ENCODE measurements around the gene PDZD2.

The PDZD2 gene

DNA sequence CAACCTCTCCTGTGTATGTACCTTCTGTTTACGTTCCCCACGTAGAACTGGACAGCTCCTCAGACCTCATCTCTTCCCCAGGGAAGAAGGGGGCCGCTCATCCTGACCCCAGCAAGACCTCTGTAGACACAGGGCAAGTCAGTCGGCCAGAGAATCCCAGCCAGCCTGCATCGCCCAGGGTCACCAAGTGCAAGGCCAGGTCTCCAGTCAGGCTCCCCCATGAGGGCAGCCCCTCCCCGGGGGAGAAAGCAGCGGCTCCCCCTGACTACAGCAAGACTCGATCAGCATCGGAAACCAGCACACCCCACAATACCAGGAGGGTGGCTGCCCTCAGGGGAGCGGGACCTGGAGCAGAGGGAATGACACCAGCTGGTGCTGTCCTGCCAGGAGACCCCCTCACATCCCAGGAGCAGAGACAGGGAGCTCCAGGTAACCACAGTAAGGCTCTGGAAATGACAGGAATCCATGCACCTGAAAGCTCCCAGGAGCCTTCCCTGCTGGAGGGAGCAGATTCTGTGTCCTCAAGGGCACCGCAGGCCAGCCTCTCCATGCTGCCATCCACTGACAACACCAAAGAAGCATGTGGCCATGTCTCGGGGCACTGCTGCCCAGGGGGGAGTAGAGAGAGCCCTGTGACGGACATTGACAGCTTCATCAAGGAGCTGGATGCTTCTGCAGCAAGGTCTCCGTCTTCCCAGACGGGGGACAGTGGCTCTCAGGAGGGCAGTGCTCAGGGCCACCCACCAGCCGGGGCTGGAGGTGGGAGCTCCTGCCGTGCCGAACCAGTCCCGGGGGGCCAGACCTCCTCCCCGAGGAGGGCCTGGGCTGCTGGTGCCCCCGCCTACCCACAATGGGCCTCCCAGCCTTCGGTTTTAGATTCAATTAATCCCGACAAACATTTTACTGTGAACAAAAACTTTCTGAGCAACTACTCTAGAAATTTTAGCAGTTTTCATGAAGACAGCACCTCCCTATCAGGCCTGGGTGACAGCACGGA lies 448.5 kb downstream of the PDZD2 start:
- no peaks in the 10 kb centered on the region for H3K79me2 ChIP-seq
- H3K9me3 ChIP-seq (ENCODE audit: control insufficient read depth, low read length): no peaks in the 10 kb centered on the region
- H3K27me3 ChIP-seq (ENCODE audit: control insufficient read depth, insufficient read depth, low read length): no peaks in the 10 kb centered on the region
- no peak overlapping the region for H3K27ac ChIP-seq
- no peaks in the 10 kb centered on the region for H3K4me1 ChIP-seq
- TF ChIP-seq, protein P1, sequence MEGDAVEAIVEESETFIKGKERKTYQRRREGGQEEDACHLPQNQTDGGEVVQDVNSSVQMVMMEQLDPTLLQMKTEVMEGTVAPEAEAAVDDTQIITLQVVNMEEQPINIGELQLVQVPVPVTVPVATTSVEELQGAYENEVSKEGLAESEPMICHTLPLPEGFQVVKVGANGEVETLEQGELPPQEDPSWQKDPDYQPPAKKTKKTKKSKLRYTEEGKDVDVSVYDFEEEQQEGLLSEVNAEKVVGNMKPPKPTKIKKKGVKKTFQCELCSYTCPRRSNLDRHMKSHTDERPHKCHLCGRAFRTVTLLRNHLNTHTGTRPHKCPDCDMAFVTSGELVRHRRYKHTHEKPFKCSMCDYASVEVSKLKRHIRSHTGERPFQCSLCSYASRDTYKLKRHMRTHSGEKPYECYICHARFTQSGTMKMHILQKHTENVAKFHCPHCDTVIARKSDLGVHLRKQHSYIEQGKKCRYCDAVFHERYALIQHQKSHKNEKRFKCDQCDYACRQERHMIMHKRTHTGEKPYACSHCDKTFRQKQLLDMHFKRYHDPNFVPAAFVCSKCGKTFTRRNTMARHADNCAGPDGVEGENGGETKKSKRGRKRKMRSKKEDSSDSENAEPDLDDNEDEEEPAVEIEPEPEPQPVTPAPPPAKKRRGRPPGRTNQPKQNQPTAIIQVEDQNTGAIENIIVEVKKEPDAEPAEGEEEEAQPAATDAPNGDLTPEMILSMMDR (IDR thresholded peaks at IDR 0.05): no peak
- no peak overlapping the region for H2AFZ ChIP-seq
- H3K36me3 ChIP-seq (ENCODE audit: control insufficient read depth, insufficient read depth, low read length): no peaks in the 10 kb centered on the region
- H3K4me3 ChIP-seq (ENCODE audit: low read depth, low read length): no peak overlapping the region
- no peak overlapping the region for H3K9ac ChIP-seq
- H3K4me2 ChIP-seq (ENCODE audit: low read length): no peak overlapping the region

DNA sequence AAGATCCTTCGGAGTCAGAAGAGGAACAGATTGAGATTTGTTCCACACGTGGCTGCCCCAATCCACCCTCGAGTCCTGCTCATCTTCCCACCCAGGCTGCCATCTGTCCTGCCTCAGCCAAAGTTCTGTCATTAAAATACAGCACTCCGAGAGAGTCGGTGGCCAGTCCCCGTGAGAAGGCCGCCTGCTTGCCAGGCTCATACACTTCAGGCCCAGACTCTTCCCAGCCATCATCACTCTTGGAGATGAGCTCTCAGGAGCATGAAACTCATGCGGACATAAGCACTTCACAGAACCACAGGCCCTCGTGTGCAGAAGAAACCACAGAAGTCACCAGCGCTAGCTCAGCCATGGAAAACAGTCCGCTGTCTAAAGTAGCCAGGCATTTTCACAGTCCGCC lies 449.3 kb downstream of the PDZD2 start:
- no peaks in the 10 kb centered on the region for H3K79me2 ChIP-seq
- no peak overlapping the region for H3K4me2 ChIP-seq (ENCODE audit: low read length)
- no peak overlapping the region for H3K4me3 ChIP-seq (ENCODE audit: low read depth, low read length)
- H3K36me3 ChIP-seq (ENCODE audit: control insufficient read depth, insufficient read depth, low read length): no peaks in the 10 kb centered on the region
- H2AFZ ChIP-seq: no peak overlapping the region
- no peak overlapping the region for H3K9ac ChIP-seq
- no peaks in the 10 kb centered on the region for H3K9me3 ChIP-seq (ENCODE audit: control insufficient read depth, low read length)
- TF ChIP-seq, protein P1 (IDR thresholded peaks at IDR 0.05): no peak
- no peaks in the 10 kb centered on the region for H3K4me1 ChIP-seq
- H3K27ac ChIP-seq: no peak overlapping the region
- no peaks in the 10 kb centered on the region for H3K27me3 ChIP-seq (ENCODE audit: control insufficient read depth, insufficient read depth, low read length)

DNA sequence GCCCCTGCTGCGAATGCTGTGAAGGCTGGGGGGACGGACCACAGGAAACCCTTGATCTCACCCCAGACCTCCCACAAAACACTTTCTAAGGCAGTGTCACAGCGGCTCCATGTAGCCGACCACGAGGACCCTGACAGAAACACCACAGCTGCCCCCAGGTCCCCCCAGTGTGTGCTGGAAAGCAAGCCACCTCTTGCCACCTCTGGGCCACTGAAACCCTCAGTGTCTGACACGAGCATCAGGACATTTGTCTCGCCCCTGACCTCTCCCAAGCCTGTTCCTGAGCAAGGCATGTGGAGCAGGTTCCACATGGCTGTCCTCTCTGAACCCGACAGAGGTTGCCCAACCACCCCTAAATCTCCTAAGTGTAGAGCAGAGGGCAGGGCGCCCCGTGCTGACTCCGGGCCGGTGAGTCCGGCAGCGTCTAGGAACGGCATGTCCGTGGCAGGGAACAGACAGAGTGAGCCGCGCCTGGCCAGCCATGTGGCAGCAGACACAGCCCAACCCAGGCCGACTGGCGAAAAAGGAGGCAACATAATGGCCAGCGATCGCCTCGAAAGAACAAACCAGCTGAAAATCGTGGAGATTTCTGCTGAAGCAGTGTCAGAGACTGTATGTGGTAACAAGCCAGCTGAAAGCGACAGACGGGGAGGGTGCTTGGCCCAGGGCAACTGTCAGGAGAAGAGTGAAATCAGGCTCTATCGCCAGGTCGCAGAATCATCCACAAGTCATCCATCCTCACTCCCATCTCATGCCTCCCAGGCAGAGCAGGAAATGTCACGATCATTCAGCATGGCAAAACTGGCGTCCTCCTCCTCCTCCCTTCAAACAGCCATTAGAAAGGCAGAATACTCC lies 450.4 kb downstream of the PDZD2 start:
- H3K27ac ChIP-seq: no peak overlapping the region
- no peaks in the 10 kb centered on the region for H3K9me3 ChIP-seq (ENCODE audit: control insufficient read depth, low read length)
- no peaks in the 10 kb centered on the region for H3K4me1 ChIP-seq
- TF ChIP-seq, protein P1 (IDR thresholded peaks at IDR 0.05): no peak
- H3K4me2 ChIP-seq (ENCODE audit: low read length): no peak overlapping the region
- H3K36me3 ChIP-seq (ENCODE audit: control insufficient read depth, insufficient read depth, low read length): no peaks in the 10 kb centered on the region
- H2AFZ ChIP-seq: no peak overlapping the region
- no peak overlapping the region for H3K4me3 ChIP-seq (ENCODE audit: low read depth, low read length)
- no peaks in the 10 kb centered on the region for H3K27me3 ChIP-seq (ENCODE audit: control insufficient read depth, insufficient read depth, low read length)
- no peak overlapping the region for H3K9ac ChIP-seq
- no peaks in the 10 kb centered on the region for H3K79me2 ChIP-seq

DNA sequence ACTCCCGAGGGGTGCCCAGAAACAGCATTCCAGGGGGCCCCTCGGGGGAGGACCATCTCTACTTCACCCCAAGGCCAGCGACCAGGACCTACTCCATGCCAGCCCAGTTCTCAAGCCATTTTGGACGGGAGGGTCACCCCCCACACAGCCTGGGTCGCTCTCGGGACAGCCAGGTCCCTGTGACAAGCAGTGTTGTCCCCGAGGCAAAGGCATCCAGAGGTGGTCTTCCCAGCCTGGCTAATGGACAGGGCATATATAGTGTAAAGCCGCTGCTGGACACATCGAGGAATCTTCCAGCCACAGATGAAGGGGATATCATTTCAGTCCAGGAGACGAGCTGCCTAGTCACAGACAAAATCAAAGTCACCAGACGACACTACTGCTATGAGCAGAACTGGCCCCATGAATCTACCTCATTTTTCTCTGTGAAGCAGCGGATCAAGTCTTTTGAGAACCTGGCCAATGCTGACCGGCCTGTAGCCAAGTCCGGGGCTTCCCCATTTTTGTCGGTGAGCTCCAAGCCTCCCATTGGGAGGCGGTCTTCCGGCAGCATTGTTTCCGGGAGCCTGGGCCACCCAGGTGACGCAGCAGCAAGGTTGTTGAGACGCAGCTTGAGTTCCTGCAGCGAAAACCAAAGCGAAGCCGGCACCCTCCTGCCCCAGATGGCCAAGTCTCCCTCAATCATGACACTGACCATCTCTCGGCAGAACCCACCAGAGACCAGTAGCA lies 451.3 kb downstream of the PDZD2 start:
- Histone ChIP-seq H3K4me1 (no peaks in the 10 kb centered on the region), H3K36me3 (ENCODE audit: control insufficient read depth, insufficient read depth, low read length) (no peaks in the 10 kb centered on the region), H2AFZ (no peak overlapping the region), H3K9ac (no peak overlapping the region), H3K4me3 (ENCODE audit: low read depth, low read length) (no peak overlapping the region), H3K27ac (no peak overlapping the region), H3K4me2 (ENCODE audit: low read length) (no peak overlapping the region), H3K27me3 (ENCODE audit: control insufficient read depth, insufficient read depth, low read length) (no peaks in the 10 kb centered on the region), H3K79me2 (no peaks in the 10 kb centered on the region), H3K9me3 (ENCODE audit: control insufficient read depth, low read length) (no peaks in the 10 kb centered on the region)
- TF ChIP-seq, protein P1 (IDR thresholded peaks at IDR 0.05): no peak
